Type B pancreatic cell (in vitro differentiated cells): ENCODE data around the gene WDR38. TPM values are rescaled to one million over a fixed set of nuclear protein-coding genes. Genes with fewer than 3 reads are reported as not detected.
"Not testable (repeated sequence)": the region's sequence is repeated elsewhere in the genome, so short reads cannot be mapped to it uniquely, and the experiment has no call there.

Experiments
- DNase-seq: peaks from one replicate; pipeline ENCODE4 v3.0.0; 2021; ENCODE audit warnings: mixed read lengths; ENCODE audit not compliant: unreplicated experiment; ENCODE audit errors: extremely low spot score
- H3K27ac Mint-ChIP-seq: 2 replicates; pipeline ENCODE4 v1.8.0; 2021; ENCODE audit warnings: mild to moderate bottlenecking, mixed read lengths
- H3K27me3 Mint-ChIP-seq: 2 replicates; pipeline ENCODE4 v1.8.0; 2021; ENCODE audit warnings: mixed read lengths
- H3K36me3 Mint-ChIP-seq: 2 replicates; pipeline ENCODE4 v1.8.0; 2021; ENCODE audit warnings: mixed read lengths
- H3K4me1 Mint-ChIP-seq: one replicate; pipeline ENCODE4 v1.8.0; 2021; ENCODE audit warnings: mixed read lengths; ENCODE audit not compliant: unreplicated experiment
- H3K4me3 Mint-ChIP-seq: 2 replicates; pipeline ENCODE4 v1.8.0; 2021; ENCODE audit warnings: mild to moderate bottlenecking, mixed read lengths
- H3K9me3 Mint-ChIP-seq: 2 replicates; pipeline ENCODE4 v1.8.0; 2021; ENCODE audit warnings: mixed read lengths
- CTCF ChIP-seq: fragments of 200-600 bp; sonication (generic); conservative IDR thresholded peaks from 2 replicates; pipeline ENCODE4 v1.5.0; 2021; ENCODE audit warnings: antibody characterized with exemption, mild to moderate bottlenecking
- total RNA-seq: library from RNA; stranded (reverse); gene quantifications from 2 replicates; pipeline ENCODE4 v1.2.1, GENCODE V29; 2021; ENCODE audit warnings: low replicate concordance

WDR38 gene
- total RNA-seq, 1 donor from 2014 or later: 0.75 TPM

- no peak for DNase-seq
- H3K4me3 Mint-ChIP-seq: no peak overlapping the region
- H3K9me3 Mint-ChIP-seq: no peaks in the 10 kb centered on the region
- H3K4me1 Mint-ChIP-seq: no peaks in the 10 kb centered on the region
- no peak for TF ChIP-seq CTCF
- no peaks in the 10 kb centered on the region for H3K27me3 Mint-ChIP-seq
- H3K36me3 Mint-ChIP-seq: no peaks in the 10 kb centered on the region
- no peak overlapping the region for H3K27ac Mint-ChIP-seq
Measured at GRCh38 chr9:124843456-124844034, 9.7 kb upstream of the WDR38 start.

GRCh38 chr9:124844291-124844690, 9.0 kb upstream of the WDR38 start:
- no peaks in the 10 kb centered on the region for H3K9me3 Mint-ChIP-seq
- H3K27ac Mint-ChIP-seq: no peak overlapping the region
- no peak for DNase-seq

GRCh38 chr9:124846467-124846866, 6.8 kb upstream of the WDR38 start:
- H3K36me3 Mint-ChIP-seq, H3K27ac Mint-ChIP-seq, H3K4me3 Mint-ChIP-seq, H3K4me1 Mint-ChIP-seq, H3K27me3 Mint-ChIP-seq, H3K9me3 Mint-ChIP-seq, DNase-seq: not testable (repeated sequence)

More at GRCh38 chr9:124844291-124844690, 9.0 kb upstream of the WDR38 start:
- TF ChIP-seq CTCF: no peak
- Mint-ChIP-seq H3K4me1 (no peaks in the 10 kb centered on the region), H3K27me3 (no peaks in the 10 kb centered on the region), H3K36me3 (no peaks in the 10 kb centered on the region), H3K4me3 (no peak overlapping the region)

GRCh38 chr9:124846969-124847368, 6.3 kb upstream of the WDR38 start:
- no peaks in the 10 kb centered on the region for H3K36me3 Mint-ChIP-seq
- H3K4me1 Mint-ChIP-seq: peaks cover 7% of the 10 kb centered on the region
- H3K27ac Mint-ChIP-seq: no peak overlapping the region
- no peak for TF ChIP-seq CTCF
- H3K27me3 Mint-ChIP-seq: no peaks in the 10 kb centered on the region
- no peaks in the 10 kb centered on the region for H3K9me3 Mint-ChIP-seq
- no peak for DNase-seq
- no peak overlapping the region for H3K4me3 Mint-ChIP-seq

GRCh38 chr9:124849801-124850200, 3.5 kb upstream of the WDR38 start:
- Mint-ChIP-seq H3K27ac (peak overlapping the region; percentile 8), H3K36me3 (no peaks in the 10 kb centered on the region), H3K4me3 (peak overlapping the region; percentile 39), H3K27me3 (peaks cover 3% of the 10 kb centered on the region), H3K9me3 (no peaks in the 10 kb centered on the region), H3K4me1 (peaks cover 12% of the 10 kb centered on the region)
- no peak for TF ChIP-seq CTCF
- no peak for DNase-seq

GRCh38 chr9:124852121-124852828, 985 bp upstream of the WDR38 start:
- Mint-ChIP-seq H3K9me3 (no peaks in the 10 kb centered on the region), H3K4me1 (peaks cover 12% of the 10 kb centered on the region), H3K27me3 (peaks cover 3% of the 10 kb centered on the region), H3K4me3 (peak overlapping the region; percentile 81), H3K36me3 (no peaks in the 10 kb centered on the region), H3K27ac (peak overlapping the region; percentile 79)
- no peak for TF ChIP-seq CTCF
- no peak for DNase-seq
